MM.1S (cell line): Measurements from ENCODE around the gene HIKESHI.
"Not testable (repeated sequence)": the region's sequence is repeated elsewhere in the genome, so short reads cannot be mapped to it uniquely, and the experiment has no call there.

Source experiments
- DNase-seq: peaks from one replicate; pipeline ENCODE4 v3.0.0-alpha.2; 2015
- H2AFZ ChIP-seq: fragments of 300-600 bp; sonication (generic); 2 replicates; pipeline ENCODE4 v1.6.0; 2016; ENCODE audit warnings: antibody characterized with exemption, low read length
- H3F3A ChIP-seq: fragments of 300-600 bp; sonication (generic); 2 replicates; pipeline ENCODE4 v1.6.1; 2016; ENCODE audit warnings: mild to moderate bottlenecking, antibody characterized with exemption, low read length, moderate library complexity, mixed read lengths; ENCODE audit not compliant: insufficient read depth
- H3K27ac ChIP-seq: fragments of 300-600 bp; sonication (generic); 2 replicates; pipeline ENCODE4 v1.5.1; 2016; ENCODE audit warnings: mild to moderate bottlenecking, low read length
- H3K27me3 ChIP-seq: fragments of 300-600 bp; sonication (generic); replicated peaks from 2 replicates; pipeline ENCODE4 v1.6.0; 2016; ENCODE audit warnings: low read length; ENCODE audit not compliant: insufficient read depth
- H3K36me3 ChIP-seq: fragments of 300-600 bp; sonication (generic); replicated peaks from 2 replicates; pipeline ENCODE4 v1.6.1; 2016; ENCODE audit warnings: mild to moderate bottlenecking, low read length, mixed read lengths; ENCODE audit not compliant: insufficient read depth
- H3K4me1 ChIP-seq: fragments of 300-600 bp; sonication (generic); 2 replicates; pipeline ENCODE4 v1.6.1; 2016; ENCODE audit warnings: low read length, mixed read lengths
- H3K4me2 ChIP-seq: fragments of 300-600 bp; sonication (generic); 2 replicates; pipeline ENCODE4 v1.6.0; 2016; ENCODE audit warnings: low read depth, low read length
- H3K4me3 ChIP-seq: fragments of 300-600 bp; sonication (generic); 2 replicates; pipeline ENCODE4 v1.5.1; 2016; ENCODE audit warnings: low read length, mixed read lengths
- H3K79me2 ChIP-seq: fragments of 300-600 bp; sonication (generic); 2 replicates; pipeline ENCODE4 v1.6.1; 2016; ENCODE audit warnings: mixed run types, low read length, mixed read lengths
- H3K9ac ChIP-seq: fragments of 300-600 bp; sonication (generic); 2 replicates; pipeline ENCODE4 v1.6.1; 2016; ENCODE audit warnings: low read length, mixed read lengths
- H3K9me2 ChIP-seq: fragments of 300-600 bp; sonication (generic); replicated peaks from 2 replicates; pipeline ENCODE4 v1.6.1; 2016; ENCODE audit warnings: mild to moderate bottlenecking, low read length, mixed read lengths; ENCODE audit not compliant: insufficient read depth
- H3K9me3 ChIP-seq: fragments of 300-600 bp; sonication (generic); replicated peaks from 2 replicates; pipeline ENCODE4 v1.6.1; 2016; ENCODE audit warnings: mild to moderate bottlenecking, low read length, mixed read lengths; ENCODE audit not compliant: insufficient read depth
- H4K20me1 ChIP-seq: fragments of 300-600 bp; sonication (generic); 2 replicates; pipeline ENCODE4 v1.6.1; 2016; ENCODE audit warnings: mild to moderate bottlenecking, low read length, moderate library complexity, mixed read lengths; ENCODE audit not compliant: insufficient read depth
- EZH2 ChIP-seq: fragments of 300-600 bp; sonication (generic); optimal IDR thresholded peaks from 2 replicates; pipeline ENCODE3; 2017; ENCODE audit warnings: low read depth, mild to moderate bottlenecking, antibody characterized with exemption, low read length, mixed read lengths
- EZH2phosphoT487 ChIP-seq: fragments of 300-600 bp; sonication (generic); IDR thresholded peaks from 2 replicates; pipeline ENCODE4 v1.6.1; 2018; ENCODE audit warnings: antibody characterized with exemption, low read length
- TF ChIP-seq, protein P1 (sequence below): fragments of 300-600 bp; sonication (generic); IDR thresholded peaks from 2 replicates; pipeline ENCODE4 v1.5.1; 2016; ENCODE audit warnings: antibody characterized with exemption, low read length, mixed read lengths

The HIKESHI gene

DNA sequence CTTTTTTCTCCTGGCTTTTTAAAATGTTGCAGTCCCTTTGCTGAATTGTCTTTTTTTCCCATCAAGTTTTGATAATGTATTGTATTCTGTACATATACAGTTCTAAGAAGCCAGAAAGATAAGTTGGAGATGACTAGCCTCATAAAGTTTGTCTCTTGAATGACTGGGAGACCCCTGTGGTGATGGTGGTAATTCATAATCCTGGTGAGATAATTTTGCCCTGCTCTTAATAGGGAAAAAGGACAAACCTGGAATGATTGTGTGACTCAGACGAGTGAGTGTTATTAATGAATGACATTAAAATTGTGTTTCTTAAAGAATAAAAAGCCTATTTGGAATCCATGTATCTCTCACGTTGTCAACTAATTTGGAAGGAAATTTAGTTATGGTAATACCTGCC is 1.2 kb downstream of the HIKESHI start:
- DNase-seq: no peak
- no peaks in the 10 kb centered on the region; the same call in 1 of the 2 replicates for H3F3A ChIP-seq
- TF ChIP-seq, protein P1, sequence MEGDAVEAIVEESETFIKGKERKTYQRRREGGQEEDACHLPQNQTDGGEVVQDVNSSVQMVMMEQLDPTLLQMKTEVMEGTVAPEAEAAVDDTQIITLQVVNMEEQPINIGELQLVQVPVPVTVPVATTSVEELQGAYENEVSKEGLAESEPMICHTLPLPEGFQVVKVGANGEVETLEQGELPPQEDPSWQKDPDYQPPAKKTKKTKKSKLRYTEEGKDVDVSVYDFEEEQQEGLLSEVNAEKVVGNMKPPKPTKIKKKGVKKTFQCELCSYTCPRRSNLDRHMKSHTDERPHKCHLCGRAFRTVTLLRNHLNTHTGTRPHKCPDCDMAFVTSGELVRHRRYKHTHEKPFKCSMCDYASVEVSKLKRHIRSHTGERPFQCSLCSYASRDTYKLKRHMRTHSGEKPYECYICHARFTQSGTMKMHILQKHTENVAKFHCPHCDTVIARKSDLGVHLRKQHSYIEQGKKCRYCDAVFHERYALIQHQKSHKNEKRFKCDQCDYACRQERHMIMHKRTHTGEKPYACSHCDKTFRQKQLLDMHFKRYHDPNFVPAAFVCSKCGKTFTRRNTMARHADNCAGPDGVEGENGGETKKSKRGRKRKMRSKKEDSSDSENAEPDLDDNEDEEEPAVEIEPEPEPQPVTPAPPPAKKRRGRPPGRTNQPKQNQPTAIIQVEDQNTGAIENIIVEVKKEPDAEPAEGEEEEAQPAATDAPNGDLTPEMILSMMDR: no peak
- TF ChIP-seq EZH2phosphoT487: no peak
- H3K9ac ChIP-seq: peak overlapping the region; percentile 74; the same call in 1 of the 2 replicates
- H3K9me3 ChIP-seq: no peaks in the 10 kb centered on the region
- H4K20me1 ChIP-seq: no peaks in the 10 kb centered on the region
- no peak overlapping the region for H2AFZ ChIP-seq
- peak overlapping the region; percentile 92 for H3K4me2 ChIP-seq
- H3K9me2 ChIP-seq: no peaks in the 10 kb centered on the region
- no peaks in the 10 kb centered on the region for H3K36me3 ChIP-seq
- H3K27me3 ChIP-seq: no peaks in the 10 kb centered on the region
- H3K79me2 ChIP-seq: peaks cover 33% of the 10 kb centered on the region
- peak overlapping the region; percentile 95 for H3K4me3 ChIP-seq
- H3K27ac ChIP-seq: no peak overlapping the region
- peaks cover 10% of the 10 kb centered on the region for H3K4me1 ChIP-seq

DNA sequence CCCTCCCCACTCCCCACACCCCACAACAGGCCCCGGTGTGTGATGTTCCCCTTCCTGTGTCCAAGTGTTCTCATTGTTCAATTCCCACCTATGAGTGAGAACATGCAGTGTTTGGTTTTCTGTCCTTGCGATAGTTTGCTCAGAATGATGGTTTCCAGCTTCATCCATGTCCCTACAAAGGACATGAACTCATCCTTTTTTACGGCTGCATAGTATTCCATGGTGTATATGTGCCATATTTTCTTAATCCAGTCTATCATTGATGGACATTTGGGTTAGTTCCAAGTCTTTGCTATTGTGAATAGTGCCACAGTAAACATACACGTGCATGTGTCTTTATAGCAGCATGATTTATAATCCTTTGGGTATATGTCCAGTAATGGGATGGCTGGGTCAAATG is 6.7 kb downstream of the HIKESHI start:
- H2AFZ ChIP-seq, DNase-seq, H3K27me3 ChIP-seq, H3K27ac ChIP-seq, H3K9me3 ChIP-seq, H3K9ac ChIP-seq, H4K20me1 ChIP-seq, H3K4me1 ChIP-seq, H3F3A ChIP-seq, H3K4me3 ChIP-seq, H3K9me2 ChIP-seq, H3K4me2 ChIP-seq, H3K36me3 ChIP-seq: not testable (repeated sequence)
- peaks cover 22% of the 10 kb centered on the region for H3K79me2 ChIP-seq

DNA sequence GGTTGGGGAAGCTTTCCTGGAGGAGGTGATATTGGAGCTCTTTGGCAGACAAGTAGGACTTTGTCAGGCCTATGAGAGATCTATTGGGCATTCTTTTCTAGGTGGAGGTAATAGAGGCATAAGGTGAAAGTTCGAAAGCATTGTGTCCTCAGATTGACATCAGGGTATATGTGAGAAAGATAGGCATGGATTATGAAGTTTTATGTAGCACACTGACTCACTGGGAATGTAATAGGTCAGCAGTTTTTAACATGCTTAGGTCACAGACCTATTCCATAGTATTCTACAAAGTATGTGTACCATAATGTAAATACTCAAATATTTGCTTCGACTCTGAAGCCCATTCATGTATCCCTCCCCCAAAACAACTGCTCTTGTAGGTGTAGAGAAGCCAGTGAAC is 11.8 kb downstream of the HIKESHI start:
- no peak overlapping the region for H3K4me3 ChIP-seq
- peaks cover 10% of the 10 kb centered on the region for H3K79me2 ChIP-seq
- H3K9ac ChIP-seq: no peak overlapping the region
- H3F3A ChIP-seq: no peaks in the 10 kb centered on the region
- H3K27me3 ChIP-seq: no peaks in the 10 kb centered on the region
- H3K9me2 ChIP-seq: no peaks in the 10 kb centered on the region
- H3K36me3 ChIP-seq: no peaks in the 10 kb centered on the region
- TF ChIP-seq EZH2: no peak
- TF ChIP-seq EZH2phosphoT487: no peak
- TF ChIP-seq, protein P1: no peak
- H3K9me3 ChIP-seq: no peaks in the 10 kb centered on the region
- no peak overlapping the region for H3K4me2 ChIP-seq
- H3K4me1 ChIP-seq: no peaks in the 10 kb centered on the region
- H2AFZ ChIP-seq: no peak overlapping the region
- no peak for DNase-seq
- H3K27ac ChIP-seq: no peak overlapping the region
- H4K20me1 ChIP-seq: no peaks in the 10 kb centered on the region

DNA sequence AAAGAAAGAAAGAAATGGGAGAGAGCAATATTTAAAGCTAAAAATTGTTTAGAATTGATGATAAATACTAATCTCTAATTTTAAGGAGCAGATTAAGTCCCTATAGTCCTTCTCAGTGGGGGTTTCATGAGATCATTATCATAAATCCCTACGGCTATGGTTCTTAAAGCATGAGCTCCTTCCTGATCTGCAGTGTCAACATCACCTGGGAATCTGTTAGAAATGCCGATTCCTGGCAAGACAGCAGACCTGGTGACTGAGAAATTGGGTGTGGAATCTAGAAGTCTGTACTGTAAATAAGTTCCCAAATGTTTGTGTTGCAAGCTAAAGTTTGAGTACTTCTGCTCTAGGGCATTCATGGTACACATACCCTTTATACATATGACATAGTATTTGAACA is 12.6 kb downstream of the HIKESHI start:
- Histone ChIP-seq H3K4me1 (no peaks in the 10 kb centered on the region), H3K9me3 (no peaks in the 10 kb centered on the region), H3K9me2 (no peaks in the 10 kb centered on the region), H3K27ac (no peak overlapping the region), H4K20me1 (no peaks in the 10 kb centered on the region), H3K9ac (no peak overlapping the region), H3K4me3 (no peak overlapping the region), H3F3A (no peaks in the 10 kb centered on the region), H3K27me3 (no peaks in the 10 kb centered on the region), H2AFZ (no peak overlapping the region), H3K36me3 (no peaks in the 10 kb centered on the region), H3K79me2 (peaks cover 10% of the 10 kb centered on the region), H3K4me2 (no peak overlapping the region)
- no peak for DNase-seq
- no peak for TF ChIP-seq EZH2
- TF ChIP-seq, protein P1: no peak
